GM19328 (cell line): ENCODE results near the gene RPL35A.

Experiments used
- ATAC-seq: cut with Tn5 transposase; IDR thresholded peaks from one replicate; pipeline ENCODE4 v1.9.1; 2021; ENCODE audit warnings: mild to moderate bottlenecking, moderate library complexity; ENCODE audit not compliant: unreplicated experiment

RPL35A gene

GRCh38 chr3:197994736-197995135 lies 44.7 kb downstream of the RPL35A start:
- ATAC-seq, result no peak

GRCh38 chr3:197996855-197997254 lies 46.9 kb downstream of the RPL35A start:
- ATAC-seq, result no peak

- no peak for ATAC-seq
These were observed 47.9 kb downstream of the RPL35A start for GRCh38 chr3:197997936-197998335.
